HTR-8/SVneo (cell line): Measurements from ENCODE around the gene LUM.

ENCODE experiments used
- DNase-seq: peaks from one replicate; pipeline ENCODE4 v3.0.0; 2011; ENCODE audit warnings: low spot score, mixed read lengths; ENCODE audit not compliant: insufficient read length
- FAIRE-seq: peaks from 2 replicates; lab custom pipeline; 2011; peaks lifted over from hg19 to GRCh38; lab: Jason Lieb, UNC

LUM gene

DNA sequence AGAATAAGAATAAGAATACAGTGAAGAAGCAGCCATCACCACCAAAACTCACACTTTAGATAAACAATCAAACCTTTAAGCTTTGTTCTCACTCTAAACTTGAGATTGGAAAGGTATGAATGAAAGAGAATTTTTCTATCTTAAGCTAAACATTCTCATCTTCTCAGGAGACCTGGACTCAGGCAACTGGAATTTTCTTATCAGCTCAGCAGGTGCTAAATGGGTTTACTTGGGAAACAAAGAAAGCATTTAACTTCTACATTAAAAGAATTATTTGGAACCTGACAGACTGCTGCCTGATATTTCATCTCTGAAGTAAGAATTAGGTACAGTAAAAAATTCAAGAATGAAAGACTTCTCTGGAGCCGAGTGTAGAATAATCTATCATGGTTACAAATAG, 32.8 kb downstream of the LUM start:
- DNase-seq: no peak
- no peak for FAIRE-seq

GRCh38 chr12:91077228-91077954, 33.9 kb downstream of the LUM start:
- FAIRE-seq: no peak

GRCh38 chr12:91074851-91075250, 36.4 kb downstream of the LUM start:
- FAIRE-seq (no peak), DNase-seq (no peak)

More at GRCh38 chr12:91077228-91077954, 33.9 kb downstream of the LUM start:
- no peak for DNase-seq

- DNase-seq: no peak
- FAIRE-seq: no peak
Measured at GRCh38 chr12:91074154-91074709, 37.1 kb downstream of the LUM start.

DNA sequence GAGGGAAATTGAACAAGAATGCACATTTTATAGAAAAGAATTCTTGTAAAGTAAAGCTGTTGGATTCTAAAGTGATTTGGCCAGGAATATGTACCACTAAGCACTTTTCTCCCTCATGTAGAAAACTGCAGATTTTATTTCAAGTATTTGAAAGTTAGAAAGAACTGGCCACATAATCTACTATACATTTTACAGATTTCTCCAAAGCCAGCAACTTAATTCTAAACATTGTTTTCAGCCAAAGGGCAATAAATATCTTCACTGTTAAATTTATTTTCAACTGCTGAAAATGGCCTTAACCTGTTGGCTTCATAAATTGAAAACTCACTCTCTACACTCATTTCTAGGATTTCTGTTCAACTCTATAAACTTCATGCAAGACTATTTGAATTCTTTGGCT, 37.9 kb downstream of the LUM start:
- DNase-seq (no peak), FAIRE-seq (no peak)

DNA sequence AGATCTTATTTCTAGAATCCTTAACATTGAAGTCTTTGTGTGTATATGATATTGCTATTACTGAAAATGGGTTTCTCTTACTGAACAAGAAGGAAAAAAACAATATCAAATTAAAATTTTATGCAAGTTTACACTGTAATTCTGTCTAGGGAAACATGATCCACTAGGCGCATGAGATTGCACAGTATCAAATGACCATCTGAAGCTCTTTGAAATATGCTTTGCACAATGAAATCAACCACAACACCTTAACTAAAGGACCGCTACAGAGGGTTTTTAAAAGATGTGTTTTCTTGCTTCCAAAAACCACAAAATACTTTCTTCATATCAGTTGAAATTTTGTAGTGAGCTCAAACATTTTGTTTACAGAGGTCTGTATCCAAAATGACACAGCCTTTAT, 38.4 kb downstream of the LUM start:
- DNase-seq (no peak), FAIRE-seq (no peak)

DNA sequence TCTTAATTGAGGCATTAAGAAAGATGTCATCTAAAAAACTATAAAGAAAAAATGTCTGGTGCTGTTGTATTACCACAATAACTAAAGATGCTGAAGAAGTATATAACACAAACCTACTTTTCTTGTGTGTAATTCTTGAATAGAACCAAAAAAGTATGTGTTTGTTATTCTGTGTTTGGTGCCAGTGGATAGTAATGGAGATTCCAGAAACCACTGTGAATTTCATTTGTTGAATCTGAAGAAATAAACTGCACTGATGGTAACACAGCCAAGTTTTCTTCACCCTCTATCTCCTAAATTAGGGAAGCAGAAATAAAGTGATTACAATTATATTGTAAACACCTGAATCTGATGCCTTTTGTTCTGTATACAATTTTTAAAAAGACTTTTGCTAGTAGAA, 40.4 kb downstream of the LUM start:
- FAIRE-seq: no peak
- DNase-seq: no peak

- no peak for FAIRE-seq
Measured at GRCh38 chr12:91065396-91065795, 45.9 kb downstream of the LUM start.

DNA sequence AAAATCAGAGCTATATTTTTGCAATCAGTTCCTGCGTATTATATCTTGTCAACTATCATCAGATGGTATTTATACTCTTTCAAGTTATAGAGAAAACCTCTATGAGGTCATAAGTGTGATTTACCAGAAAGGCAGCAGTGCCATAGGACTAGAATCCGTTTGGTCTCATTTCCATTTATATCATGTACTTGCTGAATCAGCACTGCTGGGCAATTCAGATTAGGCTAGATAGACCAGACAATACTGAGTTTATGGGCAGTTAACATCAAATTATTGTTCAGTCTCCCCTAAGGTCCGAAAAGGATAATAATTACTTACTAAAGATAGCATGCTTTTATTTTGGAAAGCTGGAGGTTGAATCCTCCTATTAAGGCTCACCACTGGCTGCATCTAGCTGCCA, 46.7 kb downstream of the LUM start:
- no peak for DNase-seq
- no peak for FAIRE-seq

More at GRCh38 chr12:91065396-91065795, 45.9 kb downstream of the LUM start:
- no peak for DNase-seq

DNA sequence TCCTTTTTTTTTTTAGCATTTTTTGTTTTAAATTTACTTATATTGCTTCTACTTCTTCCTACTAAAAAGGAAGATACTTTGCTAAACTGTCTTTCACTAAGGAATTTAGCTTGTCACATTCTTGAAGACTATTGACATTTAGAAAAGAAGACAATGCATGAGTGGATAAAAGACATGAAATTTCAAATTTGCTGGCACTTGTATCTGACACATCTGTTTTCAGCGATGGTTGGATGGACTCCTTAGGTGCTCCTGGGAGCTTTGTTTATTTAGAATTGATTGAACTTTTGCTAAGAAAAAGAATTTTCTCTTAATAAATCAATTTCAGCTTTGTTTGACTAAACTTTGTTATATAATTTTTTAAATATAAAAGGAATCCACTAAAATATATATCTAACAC, 50.2 kb downstream of the LUM start:
- FAIRE-seq: no peak
- DNase-seq: no peak

DNA sequence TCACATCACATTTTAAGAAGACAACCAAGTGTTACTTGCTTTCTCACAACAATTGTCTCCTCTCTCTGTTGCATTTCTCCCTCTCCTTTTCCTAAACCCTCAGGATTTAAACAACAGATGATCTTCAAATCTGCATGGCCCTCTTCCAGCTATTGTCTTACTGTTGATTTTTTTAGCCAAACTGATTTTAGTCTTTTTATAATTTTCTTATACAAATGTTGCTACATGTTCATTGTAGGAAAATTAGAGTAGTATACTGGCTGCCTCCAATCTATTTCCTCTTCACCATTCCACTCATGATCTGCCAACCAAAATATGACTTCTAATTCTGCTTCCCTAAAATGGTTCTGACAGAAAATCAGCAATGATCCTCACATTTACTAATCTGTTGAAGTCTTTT, 52.1 kb downstream of the LUM start:
- FAIRE-seq (no peak), DNase-seq (no peak)

DNA sequence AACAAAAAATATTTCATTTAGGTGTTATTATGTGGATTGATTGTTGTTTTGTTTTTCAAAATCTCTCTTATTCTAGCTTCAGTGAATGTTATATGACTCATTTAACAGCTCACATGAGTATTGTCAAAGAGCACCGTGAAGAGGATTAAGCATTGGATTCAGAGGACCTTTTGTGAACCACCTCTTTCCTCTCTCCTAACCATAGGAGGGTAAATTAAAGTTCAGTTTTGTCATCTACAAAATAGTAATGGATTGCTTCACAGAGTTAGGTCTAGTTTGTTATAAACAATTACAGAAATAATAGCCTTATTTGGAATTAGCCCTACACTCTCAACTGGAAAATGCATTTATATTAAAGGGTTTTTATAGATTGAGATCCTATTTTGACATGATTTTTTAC, 52.5 kb downstream of the LUM start:
- DNase-seq (no peak), FAIRE-seq (no peak)

DNA sequence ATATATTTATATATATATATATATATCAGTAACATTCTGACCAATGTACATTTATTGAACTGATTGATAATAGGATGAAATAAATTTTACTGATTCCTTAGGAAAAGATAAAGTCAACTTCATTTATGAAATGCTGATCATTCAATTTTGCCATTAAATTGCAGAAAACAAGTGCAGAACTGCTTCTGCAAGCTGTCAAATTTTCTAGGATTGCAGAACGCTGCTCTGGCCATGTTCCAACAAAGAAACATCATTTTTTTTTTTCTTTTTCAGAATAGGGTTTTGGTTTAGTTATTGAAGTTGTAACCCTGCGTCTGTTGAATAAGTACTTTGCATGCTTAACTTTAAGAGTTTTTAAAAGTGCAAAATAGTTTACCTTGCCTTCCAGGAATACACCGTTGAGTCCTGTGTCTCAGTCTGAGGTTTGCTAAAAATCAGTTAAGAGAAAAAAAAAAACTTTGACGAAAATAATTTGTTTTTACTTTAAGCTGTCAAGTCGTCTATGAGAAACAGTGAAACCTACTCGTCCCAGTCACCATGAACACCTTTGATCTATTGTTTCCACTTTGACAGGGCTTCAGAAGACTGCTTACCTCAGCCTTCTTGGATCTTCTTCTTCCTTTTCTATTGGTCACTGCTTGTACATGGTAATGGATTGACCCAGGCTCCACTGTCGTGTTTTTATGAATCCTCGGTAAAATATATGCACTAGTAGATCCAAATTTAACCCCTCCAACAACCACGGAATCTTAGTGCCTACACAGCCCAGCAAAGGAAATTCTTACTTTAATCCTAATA, 53.7 kb downstream of the LUM start, which contains the start of gene KERA:
KERA (minus strand) TSS at position 657 of the 798 bp plus-strand sequence. CDS start 1,743 bp downstream, outside the sequence.
- DNase-seq: no peak
- no peak for FAIRE-seq

DNA sequence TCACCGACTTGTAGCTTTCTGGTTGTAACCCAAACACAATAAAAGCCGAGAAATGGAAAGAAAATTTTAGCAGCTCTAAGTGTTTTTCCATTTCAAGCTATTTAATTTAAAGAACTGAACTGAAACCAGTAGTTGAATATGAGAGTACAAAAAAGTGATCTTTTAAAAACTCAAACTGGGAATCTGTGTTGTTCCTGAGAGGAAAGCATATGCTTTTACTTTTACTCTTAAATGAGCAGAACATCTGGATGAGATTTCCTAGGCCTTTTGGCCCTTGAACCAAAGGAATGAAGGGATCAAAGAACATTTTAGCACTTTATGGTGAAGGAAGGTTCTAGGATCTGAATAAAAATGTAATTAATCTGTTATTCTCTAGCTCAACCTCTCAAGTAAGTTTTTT, 54.8 kb downstream of the LUM start:
- no peak for FAIRE-seq
- DNase-seq: no peak

GRCh38 chr12:91055976-91056375, 55.3 kb downstream of the LUM start:
- DNase-seq: no peak
- FAIRE-seq: no peak

GRCh38 chr12:91053951-91054715, 57.2 kb downstream of the LUM start:
- no peak for FAIRE-seq
- DNase-seq: no peak
